Left kidney (tissue), 2 donors: ENCODE data around the gene TLL2. TPM values are rescaled to one million over a fixed set of nuclear protein-coding genes. Genes with fewer than 3 reads are reported as not detected.

ENCODE experiments used
- DNase-seq: peaks from one replicate; pipeline ENCODE4 v3.0.0-alpha.2; 2013
- polyA plus RNA-seq: library from polyadenylated mRNA; unstranded; fragments of 120-200 nt; gene quantifications from one replicate; pipeline ENCODE4 v1.2.1, GENCODE V29; 2013; ENCODE audit not compliant: insufficient read length

TLL2 gene
- polyA plus RNA-seq, 1 donor, result 0.78 TPM

GRCh38 chr10:96319754-96320474 is 193.8 kb downstream of the TLL2 start:
- no peak for DNase-seq

GRCh38 chr10:96317067-96317833 is 196.5 kb downstream of the TLL2 start:
- DNase-seq, result no peak

Other genes starting within 250 kb of the TLL2 start
- gene BLNK, start 242.4 kb downstream of the TLL2 start, polyA plus RNA-seq, result 53.6 TPM
- gene DNTT, start 209.5 kb downstream of the TLL2 start, polyA plus RNA-seq, result 0.10 TPM
- gene OPALIN, start 154.9 kb downstream of the TLL2 start, polyA plus RNA-seq, result not detected
- 221 TPM for gene TM9SF3, start 73.1 kb upstream of the TLL2 start, polyA plus RNA-seq
- 4.5 TPM for gene PIK3AP1, start 206.6 kb upstream of the TLL2 start, polyA plus RNA-seq